H9 (cell line): ENCODE measurements around the gene CYP2B6. TPM values are rescaled to one million over a fixed set of nuclear protein-coding genes. Genes with fewer than 3 reads are reported as not detected.

ENCODE experiments used
- DNase-seq: peaks from one replicate; pipeline ENCODE4 v3.0.0-alpha.2; 2017
- H2AFZ ChIP-seq: one replicate; pipeline ENCODE4 v1.6.1; 2013; ENCODE audit warnings: mild to moderate bottlenecking, low read length, control low read depth, moderate library complexity
- H2AK5ac ChIP-seq: 2 replicates; pipeline ENCODE4 v1.6.1; 2013; ENCODE audit warnings: low read length, control low read depth, mixed read lengths; ENCODE audit not compliant: insufficient read length
- H2BK120ac ChIP-seq: one replicate; pipeline ENCODE4 v1.6.1; 2013; ENCODE audit warnings: low read depth, mild to moderate bottlenecking, low read length, control low read depth, inconsistent platforms; ENCODE audit not compliant: poor library complexity, severe bottlenecking
- H2BK12ac ChIP-seq: 2 replicates; pipeline ENCODE4 v1.6.1; 2013; ENCODE audit warnings: low read length, control low read depth, mixed read lengths, low read depth; ENCODE audit not compliant: insufficient read length
- H2BK15ac ChIP-seq: 2 replicates; pipeline ENCODE4 v1.6.1; 2013; ENCODE audit warnings: low read depth, low read length, control low read depth
- H2BK20ac ChIP-seq: one replicate; pipeline ENCODE4 v1.6.1; 2013; ENCODE audit warnings: low read depth, mild to moderate bottlenecking, low read length, control low read depth, inconsistent platforms; ENCODE audit not compliant: poor library complexity, severe bottlenecking
- H2BK5ac ChIP-seq: 2 replicates; pipeline ENCODE4 v1.6.1; 2013; ENCODE audit warnings: low read length, control low read depth, mixed read lengths; ENCODE audit not compliant: insufficient read length
- H3K14ac ChIP-seq: 2 replicates; pipeline ENCODE4 v1.6.1; 2013; ENCODE audit warnings: low read length, control low read depth; ENCODE audit not compliant: insufficient read depth
- H3K18ac ChIP-seq: 2 replicates; pipeline ENCODE4 v1.6.1; 2013; ENCODE audit warnings: low read depth, mild to moderate bottlenecking, mixed read lengths, low read length, control low read depth; ENCODE audit not compliant: insufficient read length
- H3K23ac ChIP-seq: 2 replicates; pipeline ENCODE4 v1.6.1; 2013; ENCODE audit warnings: low read length, control low read depth, mixed read lengths, low read depth; ENCODE audit not compliant: insufficient read length
- H3K23me2 ChIP-seq: 2 replicates; pipeline ENCODE4 v1.6.1; 2013; ENCODE audit warnings: low read depth, mild to moderate bottlenecking, mixed read lengths, low read length, control low read depth; ENCODE audit not compliant: insufficient read length, poor library complexity, severe bottlenecking
- H3K27ac ChIP-seq: 2 replicates; pipeline ENCODE4 v1.5.1; 2013; ENCODE audit warnings: low read length, control low read depth, mixed read lengths, low read depth; ENCODE audit not compliant: insufficient read length
- H3K27me3 ChIP-seq: 2 replicates; pipeline ENCODE4 v1.6.1; 2013; ENCODE audit warnings: low read length, control low read depth, inconsistent platforms; ENCODE audit not compliant: insufficient read depth
- H3K4ac ChIP-seq: 2 replicates; pipeline ENCODE4 v1.6.1; 2013; ENCODE audit warnings: low read depth, mild to moderate bottlenecking, control low read depth, inconsistent platforms, low read length, moderate library complexity
- H3K4me1 ChIP-seq: 2 replicates; pipeline ENCODE4 v1.6.1; 2013; ENCODE audit warnings: low read length, control low read depth, inconsistent platforms; ENCODE audit not compliant: insufficient read depth
- H3K4me2 ChIP-seq: 2 replicates; pipeline ENCODE4 v1.6.1; 2013; ENCODE audit warnings: low read length, control low read depth, mixed read lengths; ENCODE audit not compliant: insufficient read length, insufficient read depth
- H3K56ac ChIP-seq: 2 replicates; pipeline ENCODE4 v1.6.1; 2013; ENCODE audit warnings: low read depth, mild to moderate bottlenecking, mixed read lengths, low read length, control low read depth; ENCODE audit not compliant: insufficient read length
- H3K79me1 ChIP-seq: 2 replicates; pipeline ENCODE4 v1.6.1; 2013; ENCODE audit warnings: low read depth, mild to moderate bottlenecking, moderate library complexity, low read length, control low read depth, inconsistent platforms; ENCODE audit not compliant: insufficient read depth, poor library complexity, severe bottlenecking
- H3K79me2 ChIP-seq: 2 replicates; pipeline ENCODE4 v1.6.1; 2013; ENCODE audit warnings: low read length, control low read depth, inconsistent platforms; ENCODE audit not compliant: insufficient read depth
- H3K9ac ChIP-seq: 2 replicates; pipeline ENCODE4 v1.6.1; 2013; ENCODE audit warnings: low read length, control low read depth, mixed read lengths; ENCODE audit not compliant: insufficient read length; ENCODE audit errors: extremely low read depth
- H3K9me3 ChIP-seq: one replicate; pipeline ENCODE4 v1.6.1; 2013; ENCODE audit warnings: low read depth, low read length, inconsistent platforms; ENCODE audit not compliant: control insufficient read depth
- H3T11ph ChIP-seq: one replicate; pipeline ENCODE4 v1.6.1; 2013; ENCODE audit warnings: mild to moderate bottlenecking, low read length, control low read depth, inconsistent platforms
- H4K20me1 ChIP-seq: one replicate; pipeline ENCODE4 v1.6.1; 2013; ENCODE audit not compliant: control insufficient read depth, insufficient read length, insufficient read depth
- H4K5ac ChIP-seq: 2 replicates; pipeline ENCODE4 v1.6.1; 2013; ENCODE audit warnings: low read depth, mild to moderate bottlenecking, mixed read lengths, low read length, control low read depth; ENCODE audit not compliant: insufficient read length
- H4K8ac ChIP-seq: replicated peaks from 2 replicates; pipeline ENCODE4 v1.6.1; 2013; ENCODE audit warnings: low read length, control low read depth, mixed read lengths, low read depth; ENCODE audit not compliant: insufficient read length
- H4K91ac ChIP-seq: 2 replicates; pipeline ENCODE4 v1.6.1; 2013; ENCODE audit warnings: low read depth, mild to moderate bottlenecking, moderate library complexity, mixed read lengths, low read length, control low read depth; ENCODE audit not compliant: insufficient read length
- H3K27ac Mint-ChIP-seq, 3 experiments: 2 replicates in 2 of 3; 3 replicates in 1 of 3; pipeline ENCODE4 v1.8.0; 2020 to 2021; ENCODE audit warnings: mixed read lengths in 3 of 3, mild to moderate bottlenecking in 1 of 3, moderate library complexity in 1 of 3
- H3K27me3 Mint-ChIP-seq: 2 replicates; pipeline ENCODE4 v1.8.0; 2021; ENCODE audit warnings: low read depth, mild to moderate bottlenecking, moderate library complexity, mixed read lengths
- H3K36me3 Mint-ChIP-seq, 3 experiments: 2 replicates in 2 of 3; 3 replicates in 1 of 3; pipeline ENCODE4 v1.8.0; 2020 to 2021; ENCODE audit warnings: low read depth in 3 of 3, mixed read lengths in 3 of 3; ENCODE audit not compliant: insufficient read depth in 1 of 3
- H3K4me1 Mint-ChIP-seq, 2 experiments: 2 replicates each; pipeline ENCODE4 v1.8.0; 2020; ENCODE audit warnings: mixed read lengths in 2 of 2
- H3K4me3 Mint-ChIP-seq, 2 experiments: 2 replicates in 1 of 2; 3 replicates in 1 of 2; pipeline ENCODE4 v1.8.0; 2020 to 2021; ENCODE audit warnings: mild to moderate bottlenecking in 2 of 2, mixed read lengths in 2 of 2, moderate library complexity in 1 of 2
- H3K9me3 Mint-ChIP-seq, 2 experiments: 2 replicates in 1 of 2; 3 replicates in 1 of 2; pipeline ENCODE4 v1.8.0; 2020; ENCODE audit warnings: mild to moderate bottlenecking in 2 of 2, mixed read lengths in 2 of 2, moderate library complexity in 1 of 2
- WGBS: extraction: QIAGEN DNeasy Blood & Tissue Kit; methylation state at CpG from one replicate; pipeline ENCODE4 v1.1.7; 2013; ENCODE audit warnings: missing lambda C conversion rate, low lambda C conversion rate, mixed read lengths; ENCODE audit not compliant: insufficient read length; ENCODE audit errors: extremely low coverage; 5-methylcytosine and 5-hydroxymethylcytosine counted together
- total RNA-seq: library from RNA; stranded (reverse); gene quantifications from 2 replicates; pipeline ENCODE4 v1.2.1, GENCODE V29; 2021
- TF ChIP-seq, protein P1 (sequence below): fragments of 200-600 bp; sonication (generic); conservative IDR thresholded peaks from 3 replicates; pipeline ENCODE4 v1.8.0; 2021; ENCODE audit warnings: antibody characterized with exemption, mild to moderate bottlenecking

The CYP2B6 gene
- total RNA-seq, 1 experiment from 2014 or later = 3.0 TPM

DNA sequence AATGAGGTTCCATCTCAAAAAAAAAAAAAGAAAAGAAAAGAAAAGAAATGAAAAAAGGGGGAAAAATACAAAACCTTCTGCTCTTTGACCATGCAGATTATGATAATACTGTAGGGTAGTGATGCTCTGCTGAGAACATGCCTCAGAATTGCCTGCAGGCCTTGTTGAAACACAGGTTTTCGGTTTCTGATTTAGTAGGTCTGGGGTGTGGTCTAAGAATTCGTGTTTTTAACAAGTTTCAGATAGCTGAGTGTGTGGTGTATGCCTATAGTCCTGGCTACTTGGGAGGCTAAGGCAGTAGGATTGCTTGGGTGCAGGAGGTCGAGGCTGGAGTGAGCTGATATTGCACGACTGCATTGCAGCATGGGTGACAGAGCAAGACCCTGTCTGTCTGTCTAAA, 14.9 kb upstream of the CYP2B6 start:
- Histone ChIP-seq H2BK5ac (no peak overlapping the region), H2AK5ac (no peak overlapping the region), H3K9me3 (no peaks in the 10 kb centered on the region), H3K9ac (no peak overlapping the region), H3K79me2 (no peaks in the 10 kb centered on the region), H3K23ac (no peak overlapping the region), H3K18ac (no peak overlapping the region), H4K8ac (no peak overlapping the region), H3K27me3 (no peaks in the 10 kb centered on the region; the same call in 1 of the 2 replicates), H3K14ac (no peak overlapping the region), H2BK12ac (no peak overlapping the region), H2BK15ac (no peak overlapping the region), H2AFZ (no peak overlapping the region), H3K79me1 (no peaks in the 10 kb centered on the region), H2BK20ac (no peak overlapping the region), H3T11ph (no peak overlapping the region), H3K27ac (no peak overlapping the region), H3K4ac (no peak overlapping the region), H3K4me2 (no peak overlapping the region), H4K20me1 (no peaks in the 10 kb centered on the region), H3K23me2 (no peaks in the 10 kb centered on the region), H2BK120ac (no peak overlapping the region), H4K91ac (no peak overlapping the region), H4K5ac (no peak overlapping the region), H3K56ac (no peak overlapping the region), H3K4me1 (peaks cover 7% of the 10 kb centered on the region; the same call in 1 of the 2 replicates)
- DNase-seq = no peak
- peaks cover 28 to 39% of the 10 kb centered on the region in 2 experiments for H3K9me3 Mint-ChIP-seq
- H3K4me1 Mint-ChIP-seq = peaks cover 19 to 20% of the 10 kb centered on the region in 2 experiments
- peaks cover 8% of the 10 kb centered on the region; the same call in 1 of the 2 replicates for H3K27me3 Mint-ChIP-seq
- no peak overlapping the region for H3K4me3 Mint-ChIP-seq
- no peak overlapping the region for H3K27ac Mint-ChIP-seq
- peaks cover 8 to 35% (median 18%) of the 10 kb centered on the region in 3 experiments; a peak in 6 of 7 replicates for H3K36me3 Mint-ChIP-seq
- WGBS = no CpG with 5 or more reads among the region's 4 CpGs
- TF ChIP-seq, protein P1, sequence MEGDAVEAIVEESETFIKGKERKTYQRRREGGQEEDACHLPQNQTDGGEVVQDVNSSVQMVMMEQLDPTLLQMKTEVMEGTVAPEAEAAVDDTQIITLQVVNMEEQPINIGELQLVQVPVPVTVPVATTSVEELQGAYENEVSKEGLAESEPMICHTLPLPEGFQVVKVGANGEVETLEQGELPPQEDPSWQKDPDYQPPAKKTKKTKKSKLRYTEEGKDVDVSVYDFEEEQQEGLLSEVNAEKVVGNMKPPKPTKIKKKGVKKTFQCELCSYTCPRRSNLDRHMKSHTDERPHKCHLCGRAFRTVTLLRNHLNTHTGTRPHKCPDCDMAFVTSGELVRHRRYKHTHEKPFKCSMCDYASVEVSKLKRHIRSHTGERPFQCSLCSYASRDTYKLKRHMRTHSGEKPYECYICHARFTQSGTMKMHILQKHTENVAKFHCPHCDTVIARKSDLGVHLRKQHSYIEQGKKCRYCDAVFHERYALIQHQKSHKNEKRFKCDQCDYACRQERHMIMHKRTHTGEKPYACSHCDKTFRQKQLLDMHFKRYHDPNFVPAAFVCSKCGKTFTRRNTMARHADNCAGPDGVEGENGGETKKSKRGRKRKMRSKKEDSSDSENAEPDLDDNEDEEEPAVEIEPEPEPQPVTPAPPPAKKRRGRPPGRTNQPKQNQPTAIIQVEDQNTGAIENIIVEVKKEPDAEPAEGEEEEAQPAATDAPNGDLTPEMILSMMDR = no peak
